GM18870 (cell line): ENCODE measurements around the gene PERM1.

Experiments used
- ATAC-seq: cut with Tn5 transposase; IDR thresholded peaks from one replicate; pipeline ENCODE4 v1.9.1; 2021; ENCODE audit warnings: moderate library complexity; ENCODE audit not compliant: unreplicated experiment

The PERM1 gene

DNA sequence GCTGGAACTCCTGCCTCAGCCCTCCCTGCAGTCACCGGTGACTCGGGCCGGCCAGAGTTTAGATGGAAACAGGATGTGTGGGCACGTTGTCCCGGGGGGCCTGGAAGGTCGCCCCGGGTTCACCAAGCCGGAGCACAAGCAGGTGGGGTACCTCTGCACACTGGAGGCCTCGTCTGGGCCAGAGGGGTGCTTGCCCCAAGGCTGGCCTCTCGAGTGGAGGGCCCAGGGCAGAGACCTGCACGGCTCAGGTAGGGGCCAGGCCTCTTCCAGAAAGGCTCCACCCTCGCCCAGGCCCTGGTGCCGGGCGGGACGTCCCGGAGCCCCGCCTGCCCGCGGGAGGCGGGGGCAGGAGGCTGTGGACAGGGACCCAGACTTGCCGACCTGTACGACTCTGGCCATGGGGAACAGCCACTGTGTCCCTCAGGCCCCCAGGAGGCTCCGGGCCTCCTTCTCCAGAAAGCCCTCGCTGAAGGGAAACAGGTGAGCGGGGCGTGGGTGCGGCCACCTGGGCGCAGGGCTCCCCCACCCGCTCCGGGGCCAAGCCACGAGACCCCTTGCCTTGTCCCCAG lies 15.7 kb downstream of the PERM1 start, which contains the start of gene PLEKHN1:
PLEKHN1 (plus strand) TSS at position 348 of the 569 bp plus-strand sequence; CDS start at position 398, 50 bp downstream.
- ATAC-seq = no peak

DNA sequence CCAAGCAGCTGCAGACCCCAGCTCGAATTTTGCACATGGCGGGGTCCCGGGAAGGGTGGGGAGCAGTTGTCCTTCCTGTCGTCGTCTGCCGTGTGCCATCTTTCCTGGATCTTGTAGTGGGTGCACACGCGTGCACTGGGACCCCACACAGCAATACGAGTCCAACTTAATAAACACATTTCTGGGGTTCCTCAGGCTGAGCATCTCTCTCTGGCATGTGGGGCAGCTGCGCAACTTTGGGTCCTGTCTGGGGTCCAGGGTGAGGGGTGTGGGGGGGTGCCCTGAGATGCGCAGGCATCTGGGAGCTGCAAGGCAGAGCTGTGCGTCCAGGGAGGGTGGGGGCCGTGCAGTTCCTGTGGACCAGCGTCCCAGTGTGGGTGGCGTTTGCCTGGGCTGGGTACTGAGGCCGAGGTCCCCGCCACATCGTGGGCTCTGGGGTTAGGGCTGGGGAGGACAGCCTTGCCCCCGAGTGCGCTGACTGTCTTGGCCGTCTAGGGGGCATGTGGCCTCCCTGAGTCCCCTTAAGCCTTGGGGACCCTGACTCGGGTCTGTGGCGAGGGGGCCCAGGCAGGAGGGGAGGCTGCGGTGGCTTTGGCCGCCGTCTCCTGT lies 16.3 kb downstream of the PERM1 start:
- no peak for ATAC-seq

DNA sequence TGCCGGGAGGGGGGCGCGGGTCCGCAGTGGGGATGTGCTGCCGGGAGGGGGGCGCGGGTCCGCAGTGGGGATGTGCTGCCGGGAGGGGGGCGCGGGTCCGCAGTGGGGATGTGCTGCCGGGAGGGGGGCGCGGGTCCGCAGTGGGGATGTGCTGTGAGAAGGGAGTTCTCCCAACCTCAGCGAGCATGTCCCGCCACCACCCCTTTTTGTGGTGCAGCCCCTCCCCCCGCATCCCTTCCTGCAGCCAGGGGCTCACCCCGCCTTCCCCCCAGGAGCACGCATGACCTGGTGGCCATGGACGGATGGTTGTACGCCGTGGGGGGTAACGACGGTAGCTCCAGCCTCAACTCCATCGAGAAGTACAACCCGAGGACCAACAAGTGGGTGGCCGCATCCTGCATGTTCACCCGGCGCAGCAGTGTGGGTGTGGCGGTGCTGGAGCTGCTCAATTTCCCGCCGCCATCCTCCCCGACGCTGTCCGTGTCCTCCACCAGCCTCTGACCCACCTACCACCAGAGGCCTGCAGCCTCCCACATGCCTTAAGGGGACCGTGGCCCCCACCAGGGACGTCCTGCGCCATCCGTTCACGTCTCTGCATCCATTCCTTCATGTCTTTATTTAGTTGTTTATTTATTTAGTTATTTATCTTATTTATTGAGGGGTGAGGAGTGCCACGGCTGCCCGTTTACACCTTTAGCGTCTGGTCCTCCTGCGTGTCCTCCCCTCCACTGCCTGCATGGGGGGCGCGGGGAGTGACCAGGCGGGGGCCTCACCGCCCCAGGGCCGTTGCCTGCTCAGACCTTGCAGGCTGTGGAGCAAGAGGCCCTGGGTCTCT lies 17.0 kb downstream of the PERM1 start:
- ATAC-seq = no peak

DNA sequence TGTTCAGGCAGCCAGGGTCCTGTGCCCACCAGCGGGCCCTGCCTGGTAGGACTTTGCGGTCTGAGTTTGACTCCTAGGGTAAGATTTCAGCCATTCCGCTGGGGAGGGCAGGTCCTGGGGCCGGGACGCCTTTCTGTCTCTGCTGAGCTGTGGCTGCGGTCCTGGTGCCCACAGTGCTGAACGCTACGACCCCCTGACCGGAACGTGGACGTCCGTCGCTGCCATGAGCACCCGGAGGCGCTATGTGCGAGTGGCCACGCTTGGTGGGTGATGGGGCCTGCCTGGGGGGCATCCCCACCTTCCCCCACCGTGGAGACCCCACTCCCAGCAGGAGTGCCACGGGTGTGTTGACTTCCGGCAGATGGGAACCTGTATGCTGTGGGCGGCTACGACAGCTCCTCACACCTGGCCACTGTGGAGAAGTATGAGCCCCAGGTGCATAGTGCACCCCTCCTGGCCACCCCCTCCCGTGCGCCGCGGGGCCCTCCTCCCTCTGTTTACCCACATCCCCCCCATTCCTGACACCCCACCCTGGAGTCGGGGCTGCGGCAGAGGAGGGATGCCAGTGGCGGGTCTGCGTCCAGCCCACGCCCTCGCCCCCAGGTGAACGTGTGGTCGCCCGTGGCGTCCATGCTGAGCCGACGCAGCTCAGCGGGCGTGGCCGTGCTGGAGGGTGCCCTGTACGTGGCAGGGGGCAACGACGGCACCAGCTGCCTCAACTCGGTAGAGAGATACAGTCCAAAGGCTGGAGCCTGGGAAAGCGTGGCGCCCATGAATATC lies 18.0 kb downstream of the PERM1 start:
- no peak for ATAC-seq

DNA sequence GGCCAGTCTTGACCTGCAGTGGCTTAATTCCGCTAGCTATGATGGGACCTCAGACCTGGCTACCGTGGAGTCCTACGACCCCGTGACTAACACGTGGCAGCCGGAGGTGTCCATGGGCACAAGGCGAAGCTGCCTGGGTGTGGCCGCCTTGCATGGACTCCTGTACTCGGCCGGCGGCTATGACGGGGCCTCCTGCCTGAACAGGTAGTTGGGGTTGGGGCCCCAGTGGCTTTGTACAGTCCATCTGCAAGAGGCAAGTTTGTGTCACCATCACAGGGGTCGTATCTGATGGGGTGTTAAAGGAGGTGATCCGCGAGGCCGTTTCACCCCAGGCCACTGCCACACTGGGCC lies 18.6 kb downstream of the PERM1 start:
- ATAC-seq = no peak

DNA sequence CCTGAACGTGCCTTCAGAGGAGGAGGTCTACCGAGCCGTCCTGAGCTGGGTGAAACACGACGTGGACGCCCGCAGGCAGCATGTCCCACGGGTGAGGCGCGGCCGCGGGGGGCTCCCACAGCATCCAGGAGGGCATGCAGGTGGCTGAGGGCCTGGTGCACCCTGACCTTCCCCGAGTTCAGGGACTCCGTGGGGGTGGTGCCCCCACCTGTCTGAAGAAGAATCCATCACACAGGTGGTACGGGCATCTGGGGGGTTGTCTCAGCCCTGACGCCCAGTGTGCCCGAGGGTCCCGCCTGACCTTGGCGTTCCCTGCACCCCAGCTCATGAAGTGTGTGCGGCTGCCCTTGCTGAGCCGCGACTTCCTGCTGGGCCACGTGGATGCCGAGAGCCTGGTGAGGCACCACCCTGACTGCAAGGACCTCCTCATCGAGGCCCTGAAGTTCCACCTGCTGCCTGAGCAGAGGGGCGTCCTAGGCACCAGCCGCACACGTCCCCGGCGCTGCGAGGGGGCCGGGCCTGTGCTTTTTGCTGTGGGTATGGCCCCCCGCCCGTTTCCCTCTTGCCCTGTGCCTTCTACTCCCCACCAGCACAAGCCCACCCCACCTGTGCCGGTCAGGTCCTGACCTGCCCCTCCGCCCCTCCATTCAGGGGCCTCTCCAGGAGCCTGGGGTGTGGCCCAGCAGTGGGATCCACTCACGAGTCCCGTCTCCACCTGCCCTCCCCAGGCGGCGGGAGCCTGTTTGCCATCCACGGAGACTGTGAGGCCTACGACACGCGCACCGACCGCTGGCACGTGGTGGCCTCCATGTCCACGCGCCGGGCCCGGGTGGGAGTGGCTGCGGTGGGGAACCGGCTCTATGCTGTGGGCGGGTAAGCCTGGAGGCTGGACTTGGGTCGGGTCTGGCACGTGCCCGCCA lies 19.3 kb downstream of the PERM1 start:
- ATAC-seq = no peak

DNA sequence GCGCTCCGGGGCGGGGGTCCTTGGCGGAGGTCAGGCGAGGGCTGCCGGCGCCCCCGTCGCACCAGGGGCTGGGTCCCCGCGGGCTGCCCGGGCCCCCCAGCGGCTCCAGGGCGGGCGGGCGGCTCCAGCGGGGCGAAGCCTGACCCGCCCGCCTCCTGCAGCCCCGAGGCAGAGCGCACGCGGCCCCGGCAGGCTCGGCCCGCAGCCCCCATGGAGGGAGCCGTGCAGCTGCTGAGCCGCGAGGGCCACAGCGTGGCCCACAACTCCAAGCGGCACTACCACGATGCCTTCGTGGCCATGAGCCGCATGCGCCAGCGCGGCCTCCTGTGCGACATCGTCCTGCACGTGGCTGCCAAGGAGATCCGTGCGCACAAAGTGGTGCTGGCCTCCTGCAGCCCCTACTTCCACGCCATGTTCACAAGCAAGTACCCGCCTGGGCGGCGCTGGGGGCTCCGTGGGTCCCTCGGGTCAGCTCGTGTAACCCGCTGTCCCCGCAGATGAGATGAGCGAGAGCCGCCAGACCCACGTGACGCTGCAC lies 20.7 kb downstream of the PERM1 start:
- no peak for ATAC-seq

DNA sequence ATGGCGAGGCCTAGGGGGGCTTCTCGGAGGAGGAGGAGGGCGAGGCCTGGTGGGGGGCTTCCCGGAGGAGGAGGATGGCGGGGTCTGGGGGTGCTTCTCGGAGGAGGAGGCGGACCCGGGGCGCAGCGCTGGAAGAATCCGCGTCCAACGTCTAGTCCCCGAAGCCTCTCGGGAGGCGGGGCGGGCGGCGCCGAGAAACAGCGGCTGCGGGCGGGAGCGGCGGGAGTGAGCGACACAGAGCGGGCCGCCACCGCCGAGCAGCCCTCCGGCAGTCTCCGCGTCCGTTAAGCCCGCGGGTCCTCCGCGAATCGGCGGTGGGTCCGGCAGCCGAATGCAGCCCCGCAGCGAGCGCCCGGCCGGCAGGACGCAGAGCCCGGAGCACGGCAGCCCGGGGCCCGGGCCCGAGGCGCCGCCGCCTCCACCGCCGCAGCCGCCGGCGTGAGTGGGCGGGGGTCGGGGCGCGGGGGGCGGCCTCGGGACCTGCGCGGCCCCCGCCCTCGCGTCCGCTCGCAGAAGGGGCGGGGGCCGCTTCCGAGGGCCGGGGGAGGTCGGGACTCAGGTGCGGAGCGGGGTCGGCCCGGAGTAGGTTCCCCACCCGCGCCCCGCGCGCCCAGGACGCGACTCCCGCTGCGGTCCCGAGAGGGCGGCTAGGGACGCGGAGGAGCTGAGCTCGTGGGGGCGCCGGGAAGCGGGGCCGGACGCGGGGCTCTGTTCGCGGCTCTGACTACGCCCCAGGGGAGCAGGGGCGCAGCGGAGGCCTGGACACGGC lies 21.3 kb downstream of the PERM1 start, which contains the start of gene KLHL17:
KLHL17 (plus strand) TSS at position 222 of the 769 bp plus-strand sequence; CDS start at position 332, 110 bp downstream.
- ATAC-seq = no peak

DNA sequence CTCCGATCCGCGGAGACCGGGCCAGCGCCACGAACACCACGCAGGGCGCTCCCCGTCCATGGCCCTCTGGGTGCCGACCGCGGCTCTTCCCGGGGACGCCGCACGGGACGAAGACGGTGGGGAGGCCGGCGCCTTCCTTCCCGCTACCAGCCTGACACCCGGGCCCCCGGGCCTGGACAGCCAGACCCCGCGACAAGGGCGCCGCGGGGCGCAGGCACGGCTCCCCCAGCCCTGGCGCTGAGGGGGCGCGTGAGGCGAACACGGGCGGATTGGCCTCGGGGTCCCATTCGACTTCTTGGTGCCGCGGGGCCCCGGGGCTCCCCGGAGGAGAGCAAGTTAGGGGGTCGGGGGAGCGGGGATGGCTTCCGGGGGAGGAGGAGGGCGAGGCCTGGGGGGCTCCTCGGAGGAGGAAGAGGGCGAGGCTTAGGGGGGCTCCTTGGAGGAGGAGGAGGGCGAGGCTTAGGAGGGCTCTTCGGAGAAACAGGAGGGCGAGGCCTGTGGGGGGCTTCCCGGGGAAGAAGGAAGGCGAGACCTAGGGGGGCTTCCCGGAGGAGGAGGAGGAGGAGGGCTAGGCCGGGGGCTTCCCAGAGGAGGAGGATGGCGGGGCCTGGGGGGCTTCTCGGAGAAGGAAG lies 22.0 kb downstream of the PERM1 start:
- ATAC-seq = no peak

DNA sequence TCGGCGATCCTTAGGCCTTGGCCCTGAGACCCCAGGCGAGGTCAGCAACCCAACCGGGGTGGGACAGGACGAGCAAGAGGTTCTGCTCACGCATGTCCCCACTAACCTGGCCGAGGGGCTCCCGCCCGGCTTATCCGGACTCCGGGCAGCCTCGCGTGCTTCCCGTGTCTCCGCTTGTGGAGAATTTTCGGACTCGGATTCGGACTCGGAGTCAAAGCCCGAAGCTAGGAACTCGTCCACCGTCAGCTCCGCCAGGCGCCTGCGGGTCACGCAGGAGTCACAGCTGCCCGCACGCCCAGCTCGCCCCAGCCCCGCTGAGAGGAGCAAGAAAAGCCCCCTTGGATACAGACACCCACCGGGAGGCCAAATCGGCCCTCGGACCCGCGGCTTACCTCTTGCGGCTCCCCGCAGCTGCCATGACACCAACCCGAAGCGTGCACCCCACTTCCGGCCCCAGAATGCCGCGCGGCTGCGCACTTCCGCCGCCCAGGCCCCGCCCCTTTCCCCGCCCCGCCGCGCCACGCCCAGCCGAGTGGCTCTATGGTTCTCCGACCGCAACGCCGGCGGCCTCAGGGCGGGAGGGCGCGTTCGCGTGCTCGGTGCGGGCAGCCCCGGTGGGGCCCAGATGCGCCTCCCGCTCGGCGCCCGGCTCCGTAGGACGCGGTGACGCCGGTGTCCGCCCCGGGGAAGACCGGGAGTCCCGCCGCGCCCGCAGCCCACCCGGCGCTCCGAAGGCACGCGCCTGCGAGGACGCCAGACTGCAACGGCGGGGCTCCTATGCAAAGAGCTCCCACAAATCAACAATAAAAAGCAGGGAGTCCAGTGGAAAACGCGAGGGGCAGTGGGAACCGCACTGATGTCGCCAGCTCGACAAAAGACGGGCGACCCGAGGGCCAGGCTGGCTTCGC lies 22.8 kb downstream of the PERM1 start, which contains the start of gene NOC2L:
NOC2L (minus strand) TSS at position 434 of the 908 bp plus-strand sequence; CDS start at position 418, 16 bp downstream.
- ATAC-seq = peak; percentile 40

DNA sequence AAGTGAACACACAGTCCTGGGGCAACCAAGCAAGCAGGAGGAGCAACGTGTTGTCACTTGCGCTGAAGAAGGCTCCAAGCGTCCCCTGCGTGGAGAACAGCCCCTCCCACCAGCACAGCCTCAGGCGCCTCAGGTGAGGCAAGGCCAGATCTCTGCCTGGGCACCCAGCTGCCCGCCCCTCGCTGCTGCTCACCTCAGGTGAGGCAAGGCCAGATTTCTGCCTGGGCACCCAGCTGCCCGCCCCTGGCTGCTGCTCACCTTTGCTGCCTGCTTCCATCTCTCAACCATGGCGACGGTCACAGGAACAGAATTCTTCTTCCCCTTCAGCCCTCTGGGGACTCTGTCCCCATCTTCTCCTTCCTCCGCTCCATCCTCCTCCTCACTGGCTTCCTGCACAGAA lies 25.3 kb downstream of the PERM1 start:
- no peak for ATAC-seq

DNA sequence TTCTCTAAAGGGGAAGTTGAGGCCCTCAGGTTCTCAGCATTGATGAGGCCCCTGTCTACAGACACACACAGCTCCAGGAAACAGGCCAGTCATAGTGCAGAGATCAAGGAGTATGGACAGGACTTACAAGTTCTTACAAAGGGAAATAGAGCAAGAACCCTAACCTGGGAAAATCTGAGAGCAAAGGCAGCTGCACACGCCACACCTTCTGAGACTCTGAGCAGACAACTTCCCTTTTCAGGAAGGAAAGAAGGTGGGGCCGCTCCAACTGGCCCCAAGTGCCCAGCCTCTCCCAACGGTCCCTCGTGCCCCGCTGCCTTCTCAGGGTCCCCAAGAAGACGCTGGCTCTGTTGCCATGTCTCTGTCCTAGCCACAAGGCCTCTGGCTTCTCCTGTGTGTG lies 26.4 kb downstream of the PERM1 start:
- ATAC-seq = no peak

DNA sequence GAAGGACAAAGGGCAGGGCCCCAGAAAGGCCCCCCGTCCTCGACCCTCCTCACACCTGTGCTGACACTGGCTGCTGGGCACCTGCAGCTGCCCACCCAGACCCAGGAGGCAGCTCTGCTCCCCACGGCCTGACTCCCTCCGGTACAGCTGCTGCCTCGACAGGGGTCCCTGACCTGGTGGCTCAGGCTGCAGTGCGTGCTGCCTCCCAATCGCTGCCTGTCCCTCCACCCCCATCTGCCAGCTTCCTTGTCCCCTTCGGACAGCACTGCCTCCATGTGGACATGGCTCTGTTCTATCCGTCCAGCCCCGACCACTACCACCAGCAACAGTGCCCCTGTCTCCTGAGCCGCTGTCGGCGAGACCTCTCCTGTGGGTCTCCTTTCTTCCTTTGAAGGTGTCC lies 27.0 kb downstream of the PERM1 start:
- ATAC-seq = no peak

DNA sequence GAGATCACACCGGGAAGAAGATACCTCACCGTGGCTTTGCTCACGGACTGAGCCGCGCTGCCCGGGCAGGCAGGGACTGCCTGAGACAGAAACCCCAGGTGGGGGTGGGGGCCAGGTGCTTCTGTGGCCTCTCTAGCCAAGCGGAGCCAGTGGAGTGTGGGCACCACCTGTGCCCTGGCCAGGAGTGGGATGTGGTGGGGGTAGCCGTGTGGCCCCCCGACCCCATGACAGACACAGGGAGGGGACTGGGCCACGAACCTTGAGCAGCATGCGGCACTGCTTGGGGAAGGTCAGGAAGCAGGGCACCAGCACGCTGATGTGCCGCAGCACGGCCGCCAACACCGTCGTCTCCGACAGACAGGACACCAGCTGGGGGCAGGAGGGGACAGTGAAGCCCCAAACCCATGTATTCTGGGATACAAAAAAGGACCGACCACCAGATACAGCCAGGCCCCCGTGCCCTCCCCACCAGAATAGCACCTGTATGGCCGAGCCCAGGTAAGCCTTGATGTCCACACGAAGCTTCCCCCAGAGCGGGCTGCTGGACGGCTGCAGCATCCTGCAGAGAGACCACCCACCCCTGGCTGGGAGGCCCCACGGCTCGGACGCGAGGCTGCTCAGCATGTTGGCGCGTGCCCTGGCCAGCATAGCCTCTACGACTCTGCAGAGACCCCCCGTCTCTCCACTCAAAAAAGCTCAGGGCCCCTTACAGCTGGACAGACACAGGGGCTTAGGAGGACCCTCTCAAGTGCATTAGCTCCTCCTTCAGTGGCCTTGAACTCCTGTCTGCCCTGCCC lies 28.2 kb downstream of the PERM1 start:
- no peak for ATAC-seq

DNA sequence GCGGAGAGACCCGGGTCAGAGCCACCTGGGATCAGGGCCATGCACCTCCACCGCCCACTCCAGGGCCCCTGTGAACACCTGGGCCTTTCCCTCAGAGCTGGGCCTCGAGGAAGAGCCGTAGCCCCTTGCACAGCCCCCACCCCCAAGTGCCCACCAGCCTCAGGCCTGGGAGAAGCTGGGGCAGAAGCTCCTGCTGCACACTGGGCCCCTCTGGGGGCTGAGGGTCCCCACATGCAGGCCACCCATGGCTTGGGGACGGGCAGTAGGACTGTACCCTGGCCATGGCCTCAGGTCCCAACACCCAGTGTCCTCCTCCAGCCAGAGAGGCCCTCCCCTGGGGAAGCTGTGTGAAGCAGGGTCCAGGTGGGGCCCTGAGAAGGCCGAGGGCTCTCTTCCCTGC lies 29.3 kb downstream of the PERM1 start:
- ATAC-seq = no peak

DNA sequence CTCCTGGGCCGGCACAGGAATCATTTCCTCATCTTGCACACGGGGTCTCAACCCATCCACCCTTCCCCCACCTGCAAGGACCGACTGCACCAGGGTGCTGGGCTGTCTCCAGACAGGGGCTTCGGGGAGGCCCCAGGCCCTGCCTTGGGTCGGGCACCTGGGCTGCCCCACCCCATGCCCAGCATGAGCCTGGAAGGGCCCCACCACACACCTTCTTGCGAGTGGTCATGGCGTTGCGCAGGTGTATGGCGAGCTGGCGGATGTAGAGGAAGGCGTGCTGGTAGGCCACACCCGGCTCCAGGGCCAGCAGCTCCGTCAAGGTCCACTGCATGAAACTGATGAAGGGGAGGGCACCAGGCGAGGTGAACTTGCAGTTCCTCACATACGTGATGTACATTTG lies 29.7 kb downstream of the PERM1 start:
- no peak for ATAC-seq

DNA sequence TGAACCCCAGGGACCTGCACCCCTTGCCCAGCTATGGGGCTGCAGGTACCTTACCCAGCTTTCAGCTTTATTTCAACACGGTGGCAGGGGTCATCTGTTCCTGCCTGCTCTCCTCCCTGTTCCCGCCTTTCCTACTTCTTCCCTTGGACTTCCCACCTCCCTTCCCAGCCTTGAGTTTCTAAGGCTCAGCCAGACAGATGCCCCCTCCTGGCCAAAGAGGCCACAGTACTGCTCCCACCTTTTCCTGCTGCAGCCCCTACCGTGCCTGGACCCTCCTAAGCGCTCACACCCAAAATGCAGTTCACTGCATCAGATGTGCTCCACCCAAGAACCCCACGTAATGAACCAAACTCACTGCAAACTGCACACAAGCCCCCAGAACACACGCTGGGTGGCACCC lies 30.5 kb downstream of the PERM1 start:
- no peak for ATAC-seq
